ENCODE measurements around the gene MED25. TPM values are rescaled to one million over a fixed set of nuclear protein-coding genes. Genes with fewer than 3 reads are reported as not detected.

MED25 gene
- total and polyA plus RNA-seq, 9 donors: 30.3 to 89.9 (median 67.4) TPM

- Histone ChIP-seq H3K9me3 (no peaks in the 10 kb centered on the region), H3K36me3 (no peaks in the 10 kb centered on the region), H3K4me3 (no peak overlapping the region), H3K4me1 (ENCODE audit: insufficient read depth) (no peaks in the 10 kb centered on the region), H3K27me3 (no peaks in the 10 kb centered on the region), H3K27ac (no peak overlapping the region)
- 84 to 91% (median 86%) methylated on average over 7 of the region's 7 CpGs for WGBS, 3 donors
- DNase-seq: no peak
- TF ChIP-seq EP300 (IDR thresholded peaks at IDR 0.05): no peak
- intact Hi-C loops (cut with DNase I): no loop called here
Measured at GRCh38 chr19:49833599-49833998, 15.5 kb downstream of the MED25 start.

- no peak overlapping the region for H3K4me3 ChIP-seq
- intact Hi-C loops (cut with DNase I): no loop called here
- no peaks in the 10 kb centered on the region for H3K36me3 ChIP-seq
- no peaks in the 10 kb centered on the region for H3K9me3 ChIP-seq
- H3K4me1 ChIP-seq (ENCODE audit: insufficient read depth): no peaks in the 10 kb centered on the region
- TF ChIP-seq CTCF (IDR thresholded peaks at IDR 0.05) (no peak), EP300 (IDR thresholded peaks at IDR 0.05) (no peak), POLR2A (IDR thresholded peaks at IDR 0.05) (no peak)
- H3K27me3 ChIP-seq: no peaks in the 10 kb centered on the region
- H3K27ac ChIP-seq: no peak overlapping the region
- DNase-seq: peak in 1 of 5 donors; percentile 36
- 90 to 94% (median 91%) methylated on average over 11 to 12 of the region's 12 CpGs for WGBS, 3 donors
Measured at GRCh38 chr19:49835562-49835961, 17.5 kb downstream of the MED25 start.

- no peaks in the 10 kb centered on the region for H3K4me1 ChIP-seq (ENCODE audit: insufficient read depth)
- no peak for TF ChIP-seq EP300 (IDR thresholded peaks at IDR 0.05)
- no peak for TF ChIP-seq CTCF (IDR thresholded peaks at IDR 0.05)
- TF ChIP-seq POLR2A (IDR thresholded peaks at IDR 0.05): no peak
- H3K27ac ChIP-seq: no peak overlapping the region
- no peak overlapping the region for H3K4me3 ChIP-seq
- no peaks in the 10 kb centered on the region for H3K27me3 ChIP-seq
- no peaks in the 10 kb centered on the region for H3K36me3 ChIP-seq
- intact Hi-C loops (cut with DNase I): no loop called here
- DNase-seq: no peak
- no peaks in the 10 kb centered on the region for H3K9me3 ChIP-seq
- WGBS, 3 donors: 89 to 93% (median 92%) methylated on average over 20 of the region's 20 CpGs
Measured at GRCh38 chr19:49836176-49837008, 18.3 kb downstream of the MED25 start.

GRCh38 chr19:49837009-49837310, 18.9 kb downstream of the MED25 start:
- DNase-seq: no peak
- H3K36me3 ChIP-seq: no peaks in the 10 kb centered on the region
- no peak for TF ChIP-seq EP300 (IDR thresholded peaks at IDR 0.05)
- no peak for TF ChIP-seq CTCF (IDR thresholded peaks at IDR 0.05)
- TF ChIP-seq POLR2A (IDR thresholded peaks at IDR 0.05): no peak
- no peaks in the 10 kb centered on the region for H3K27me3 ChIP-seq
- no peak overlapping the region for H3K4me3 ChIP-seq
- intact Hi-C loops (cut with DNase I): no loop called here
- no peaks in the 10 kb centered on the region for H3K4me1 ChIP-seq (ENCODE audit: insufficient read depth)
- 81 to 90% (median 85%) methylated on average over 5 of the region's 5 CpGs for WGBS, 3 donors
- H3K9me3 ChIP-seq: no peaks in the 10 kb centered on the region
- H3K27ac ChIP-seq: no peak overlapping the region

GRCh38 chr19:49837425-49837824, 19.3 kb downstream of the MED25 start:
- no peaks in the 10 kb centered on the region for H3K36me3 ChIP-seq

More at GRCh38 chr19:49837425-49837824, 19.3 kb downstream of the MED25 start:
- Histone ChIP-seq H3K27me3 (no peaks in the 10 kb centered on the region), H3K9me3 (no peaks in the 10 kb centered on the region), H3K4me1 (ENCODE audit: insufficient read depth) (no peaks in the 10 kb centered on the region), H3K4me3 (no peak overlapping the region), H3K27ac (no peak overlapping the region)
- WGBS, 3 donors: 92 to 97% (median 94%) methylated on average over 9 of the region's 9 CpGs
- intact Hi-C loops (cut with DNase I): no loop called here
- TF ChIP-seq EP300 (IDR thresholded peaks at IDR 0.05) (no peak), CTCF (IDR thresholded peaks at IDR 0.05) (no peak), POLR2A (IDR thresholded peaks at IDR 0.05) (no peak)
- DNase-seq: no peak
